Testis (tissue), 2 donors: ENCODE results near the gene GRIK2.

Source experiments
- CTCF ChIP-seq, 3 experiments: fragments of 450-650 bp in 2 of 3; fragments of 200-600 bp in 1 of 3; sonication (generic) in 1 of 3; IDR thresholded peaks; one replicate each; pipeline ENCODE4 v1.5.1; 2016 to 2019; ENCODE audit warnings: antibody characterized with exemption in 3 of 3, mild to moderate bottlenecking in 2 of 3, moderate library complexity in 1 of 3
- POLR2A ChIP-seq: fragments of 450-650 bp; IDR thresholded peaks from one replicate; pipeline ENCODE4 v1.6.1; 2017; ENCODE audit warnings: antibody characterized with exemption, mild to moderate bottlenecking, moderate library complexity

- TF ChIP-seq POLR2A (no peak), CTCF (IDR thresholded peaks at IDR 0.05) (no peak)
Observed at GRCh38 chr6:101918471-101918870, 525.0 kb downstream of the GRIK2 start.
